Activated naive CD8-positive, alpha-beta T cell treated with anti-CD3 and anti-CD28 coated beads for 36 hours (primary cell): ENCODE data around the gene ZNF362. TPM values are rescaled to one million over a fixed set of nuclear protein-coding genes. Genes with fewer than 3 reads are reported as not detected.

Source experiments
- DNase-seq: peaks from one replicate; pipeline ENCODE4 v3.0.0; 2021
- H3K27ac Mint-ChIP-seq: one replicate; pipeline ENCODE4 v1.8.0; 2022; ENCODE audit warnings: mild to moderate bottlenecking, moderate library complexity, mixed read lengths
- H3K27me3 Mint-ChIP-seq: one replicate; pipeline ENCODE4 v1.8.0; 2022; ENCODE audit warnings: mild to moderate bottlenecking, mixed read lengths
- H3K36me3 Mint-ChIP-seq: one replicate; pipeline ENCODE4 v1.8.0; 2021; ENCODE audit warnings: mild to moderate bottlenecking, mixed read lengths
- H3K4me1 Mint-ChIP-seq: one replicate; pipeline ENCODE4 v1.8.0; 2021; ENCODE audit warnings: mixed read lengths
- H3K4me3 Mint-ChIP-seq: one replicate; pipeline ENCODE4 v1.8.0; 2022; ENCODE audit warnings: mild to moderate bottlenecking, moderate library complexity, mixed read lengths
- H3K9me3 Mint-ChIP-seq: one replicate; pipeline ENCODE4 v1.8.0; 2022; ENCODE audit warnings: mixed read lengths
- total RNA-seq, 2 experiments: library from RNA; stranded (reverse); gene quantifications; one replicate each; pipeline ENCODE4 v1.2.3, GENCODE V29; 2021

ZNF362 gene
- total RNA-seq, 2 experiments from 2014 or later: 7.2 to 9.2 TPM

DNA sequence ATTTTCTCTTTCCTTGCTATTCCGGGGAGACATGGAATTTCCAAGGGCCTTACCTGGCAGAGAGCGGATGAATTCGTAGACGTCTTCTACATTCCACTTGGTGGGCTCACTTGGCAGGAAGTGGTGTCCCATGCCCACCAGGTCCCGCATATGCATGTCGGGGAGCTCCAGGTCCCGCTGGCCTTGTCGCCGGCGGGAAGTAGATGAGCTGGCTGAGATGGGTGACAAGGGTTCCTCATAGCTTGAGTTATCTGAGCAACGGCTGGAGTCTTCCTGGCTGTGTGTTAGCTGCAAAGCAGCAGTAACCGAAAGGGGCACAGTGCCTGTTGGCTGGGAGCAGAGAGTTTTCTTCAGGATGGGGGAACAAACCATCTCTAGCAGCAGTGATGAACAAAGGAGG lies 72.5 kb downstream of the ZNF362 start:
- DNase-seq: no peak
- H3K4me1 Mint-ChIP-seq: no peaks in the 10 kb centered on the region
- no peaks in the 10 kb centered on the region for H3K9me3 Mint-ChIP-seq
- H3K27me3 Mint-ChIP-seq: no peaks in the 10 kb centered on the region
- peaks cover 13% of the 10 kb centered on the region for H3K36me3 Mint-ChIP-seq
- H3K27ac Mint-ChIP-seq: no peak overlapping the region
- H3K4me3 Mint-ChIP-seq: no peak overlapping the region

DNA sequence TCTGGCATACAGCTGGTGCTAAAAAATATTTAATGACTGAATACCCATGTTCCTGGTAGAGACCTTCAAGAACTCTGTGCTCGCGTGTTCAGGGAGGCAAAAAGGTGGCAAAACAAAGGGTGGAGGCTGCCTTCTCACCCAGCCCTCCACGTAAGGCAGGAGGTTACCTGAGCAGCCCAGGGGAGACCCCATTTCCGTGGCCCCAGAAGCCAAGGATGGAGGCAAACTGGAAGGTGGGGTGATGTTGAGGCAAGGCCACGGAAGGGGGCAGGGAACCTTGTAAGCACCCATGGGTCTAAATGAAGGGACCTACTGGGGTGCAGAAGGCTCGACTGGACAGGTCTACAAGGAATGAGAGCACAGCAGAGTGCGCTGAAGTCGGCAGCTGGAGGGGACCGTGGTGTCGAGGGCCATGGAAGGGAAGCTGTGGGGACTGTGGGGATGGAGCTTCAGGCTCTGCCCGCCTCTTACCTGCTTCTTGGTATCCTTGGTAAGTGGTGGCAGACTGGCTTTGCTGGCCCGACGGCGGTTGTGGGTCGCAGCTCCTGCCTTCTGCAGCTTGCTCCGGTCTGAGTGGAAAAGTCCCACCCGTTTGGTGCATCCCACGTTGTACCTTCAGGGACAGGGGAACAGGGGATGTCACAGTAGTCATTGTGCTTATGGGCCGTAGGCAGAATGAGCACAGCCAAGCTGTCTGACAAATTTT lies 73.5 kb downstream of the ZNF362 start:
- Mint-ChIP-seq H3K9me3 (no peaks in the 10 kb centered on the region), H3K36me3 (peaks cover 13% of the 10 kb centered on the region), H3K4me3 (no peak overlapping the region), H3K27me3 (no peaks in the 10 kb centered on the region), H3K27ac (no peak overlapping the region), H3K4me1 (no peaks in the 10 kb centered on the region)
- no peak for DNase-seq

DNA sequence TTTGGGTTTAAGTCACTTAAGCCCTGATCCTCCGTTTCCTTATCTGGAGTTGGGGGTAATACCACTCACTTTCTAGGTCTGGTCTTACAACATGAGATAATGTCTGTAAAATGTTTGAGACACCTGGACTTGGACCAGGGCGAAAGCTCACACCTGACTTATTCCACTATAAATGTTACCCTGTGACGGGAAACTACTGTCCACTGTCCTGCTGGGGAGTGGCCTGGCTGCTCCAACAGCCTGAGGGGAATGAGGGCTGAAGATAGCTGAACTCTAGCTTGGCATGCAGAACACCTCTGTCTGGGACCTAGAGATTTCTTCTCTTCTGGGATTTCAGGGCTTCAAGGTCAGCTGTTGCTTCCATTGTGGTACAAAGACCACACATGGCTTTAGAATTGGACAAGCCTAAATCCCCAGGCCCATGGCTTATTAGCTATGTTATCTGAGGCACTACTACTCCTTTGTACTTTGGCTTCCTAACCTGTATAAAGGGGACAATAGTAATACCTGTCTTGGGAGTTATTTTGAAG lies 74.1 kb downstream of the ZNF362 start:
- Mint-ChIP-seq H3K4me3 (no peak overlapping the region), H3K27me3 (no peaks in the 10 kb centered on the region), H3K4me1 (peaks cover 6% of the 10 kb centered on the region), H3K27ac (no peak overlapping the region), H3K9me3 (no peaks in the 10 kb centered on the region), H3K36me3 (peaks cover 13% of the 10 kb centered on the region)
- no peak for DNase-seq

DNA sequence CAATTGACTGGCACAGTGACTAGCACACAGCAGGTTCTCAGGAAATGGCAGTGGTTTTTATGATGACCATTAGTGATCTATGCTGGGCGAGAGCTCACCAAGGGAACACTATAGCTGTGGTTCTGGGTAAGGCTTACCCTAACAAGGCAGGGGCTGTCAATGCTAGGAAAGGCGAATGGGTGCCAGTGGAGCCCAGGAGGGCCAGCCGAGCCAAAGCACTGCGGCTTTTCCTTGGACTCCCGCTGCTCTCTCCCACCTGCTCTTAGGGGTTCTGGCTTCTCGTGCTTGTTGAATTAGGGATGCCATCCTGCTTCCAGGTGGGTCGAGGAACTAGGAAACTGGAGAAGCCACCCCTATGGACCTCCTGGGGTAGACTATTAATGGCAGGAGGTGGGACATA lies 74.6 kb downstream of the ZNF362 start:
- Mint-ChIP-seq H3K27me3 (no peaks in the 10 kb centered on the region), H3K27ac (no peak overlapping the region), H3K9me3 (no peaks in the 10 kb centered on the region), H3K4me1 (peaks cover 6% of the 10 kb centered on the region), H3K4me3 (no peak overlapping the region), H3K36me3 (peaks cover 10% of the 10 kb centered on the region)
- no peak for DNase-seq

DNA sequence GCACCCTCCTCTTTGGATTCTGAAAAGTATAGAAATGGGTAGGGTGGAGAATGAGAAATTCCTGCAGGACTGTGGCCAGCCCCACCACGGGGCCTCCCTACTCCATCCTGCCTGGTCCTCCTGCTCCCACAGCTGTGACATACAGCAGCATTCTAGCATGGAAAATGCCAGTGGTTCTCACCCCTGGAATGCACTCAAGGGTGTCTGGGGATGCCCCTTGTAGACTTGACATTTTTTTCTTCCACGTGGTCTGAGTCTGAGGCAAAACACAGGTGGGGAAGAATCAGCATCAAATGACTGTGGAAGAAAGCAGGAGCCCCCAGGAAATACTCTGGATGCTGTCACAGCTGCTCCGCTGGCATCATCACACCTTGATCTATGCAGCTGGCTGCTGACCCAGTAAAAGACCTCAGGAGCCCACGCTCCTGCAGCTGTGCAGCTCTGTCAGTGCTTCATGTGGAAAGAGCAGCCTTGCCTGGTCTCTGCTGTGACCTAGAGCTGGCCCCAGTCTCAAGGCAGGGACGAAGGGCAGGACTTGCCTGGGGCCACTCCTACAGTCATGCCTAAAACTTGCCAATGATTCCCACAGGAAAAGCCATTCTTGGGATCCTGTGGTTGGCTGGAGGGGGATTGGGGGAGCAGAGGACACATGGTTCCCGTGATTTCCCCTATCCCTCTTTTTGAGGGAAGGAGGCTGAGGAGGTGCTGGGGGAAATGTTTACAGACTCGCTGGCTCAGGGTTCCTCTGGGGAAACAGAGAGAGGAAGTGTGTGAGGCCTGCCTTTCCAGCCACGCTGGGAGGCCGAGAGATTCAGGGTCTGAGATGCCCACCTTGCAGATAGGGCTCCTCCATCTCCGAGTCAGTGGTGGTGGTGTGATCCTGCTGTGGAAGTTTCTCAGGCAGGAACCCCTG lies 75.4 kb downstream of the ZNF362 start:
- Mint-ChIP-seq H3K4me1 (peaks cover 6% of the 10 kb centered on the region), H3K9me3 (no peaks in the 10 kb centered on the region), H3K27me3 (no peaks in the 10 kb centered on the region), H3K36me3 (peaks cover 8% of the 10 kb centered on the region), H3K27ac (no peak overlapping the region), H3K4me3 (no peak overlapping the region)
- no peak for DNase-seq

DNA sequence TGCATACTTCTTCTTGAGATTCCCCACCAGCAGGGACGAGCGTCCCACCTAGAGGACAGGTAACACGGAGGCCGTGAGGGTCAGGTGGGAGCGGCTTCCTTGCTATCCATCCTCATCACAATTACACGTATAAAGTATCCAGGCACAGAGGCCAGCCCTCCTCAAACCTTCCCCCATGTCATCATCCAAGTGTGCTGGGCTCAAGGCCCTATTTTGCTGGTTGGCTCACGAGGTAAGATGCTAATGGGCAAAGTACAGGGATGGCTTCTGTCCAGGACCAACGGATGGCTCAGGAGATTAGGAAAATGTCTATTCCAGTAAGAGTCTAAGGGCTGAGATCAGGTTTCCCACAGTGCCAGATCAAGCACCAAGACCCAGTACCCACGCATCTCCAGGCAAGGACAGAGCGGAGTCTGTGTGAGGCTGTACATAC lies 76.1 kb downstream of the ZNF362 start:
- H3K9me3 Mint-ChIP-seq: no peaks in the 10 kb centered on the region
- no peak overlapping the region for H3K4me3 Mint-ChIP-seq
- H3K4me1 Mint-ChIP-seq: peaks cover 6% of the 10 kb centered on the region
- peaks cover 8% of the 10 kb centered on the region for H3K36me3 Mint-ChIP-seq
- DNase-seq: no peak
- H3K27ac Mint-ChIP-seq: no peak overlapping the region
- H3K27me3 Mint-ChIP-seq: no peaks in the 10 kb centered on the region

DNA sequence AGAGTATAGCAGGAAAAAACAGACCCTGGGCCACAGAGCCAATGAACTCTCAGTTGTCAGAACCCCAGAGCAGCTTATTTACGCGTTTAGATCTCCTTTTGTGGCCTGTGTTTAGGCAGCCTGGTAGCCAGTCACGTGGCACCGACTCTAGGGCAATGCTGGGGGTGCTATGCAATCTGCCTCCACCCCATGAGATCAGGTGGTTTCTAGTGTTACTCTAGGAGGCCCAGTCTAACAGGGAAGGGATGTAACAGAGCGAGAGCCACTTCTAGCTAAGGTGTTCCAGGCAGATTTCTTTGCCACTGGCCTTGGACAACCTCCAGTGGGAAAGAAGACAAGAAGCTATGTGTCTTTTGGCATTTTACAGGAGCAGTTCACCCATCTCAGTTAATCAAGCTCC lies 76.6 kb downstream of the ZNF362 start:
- no peak overlapping the region for H3K4me3 Mint-ChIP-seq
- H3K27ac Mint-ChIP-seq: no peak overlapping the region
- no peaks in the 10 kb centered on the region for H3K9me3 Mint-ChIP-seq

DNA sequence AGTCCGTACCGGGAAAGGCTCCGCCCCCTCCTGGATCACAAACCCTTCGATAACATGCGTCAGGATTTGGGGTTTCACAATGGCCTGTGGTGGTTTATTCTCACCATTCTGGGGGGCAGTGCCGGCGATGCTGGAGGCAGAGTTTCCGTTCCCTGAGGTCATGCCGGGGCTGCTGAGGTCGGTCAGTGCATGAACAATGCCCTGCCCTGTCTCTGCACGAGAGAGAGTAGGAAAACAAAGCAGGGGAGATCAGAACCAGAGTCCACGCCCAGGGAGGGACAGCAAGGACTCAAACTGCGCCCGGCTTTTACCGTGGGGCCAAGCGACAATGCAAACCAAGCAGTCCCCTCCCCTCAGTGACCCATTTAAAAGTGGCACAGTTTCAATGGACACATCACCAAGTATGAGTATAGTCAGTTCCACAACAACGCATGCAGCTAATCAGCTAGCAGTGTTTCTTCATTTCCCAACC lies 77.8 kb downstream of the ZNF362 start:
- Mint-ChIP-seq H3K4me1 (peaks cover 16% of the 10 kb centered on the region), H3K9me3 (no peaks in the 10 kb centered on the region), H3K36me3 (peaks cover 3% of the 10 kb centered on the region), H3K27ac (no peak overlapping the region), H3K27me3 (no peaks in the 10 kb centered on the region), H3K4me3 (no peak overlapping the region)
- DNase-seq: no peak

More for the DNA sequence above, 76.6 kb downstream of the ZNF362 start:
- Mint-ChIP-seq H3K27me3 (no peaks in the 10 kb centered on the region), H3K36me3 (peaks cover 8% of the 10 kb centered on the region), H3K4me1 (peaks cover 7% of the 10 kb centered on the region)
- no peak for DNase-seq

DNA sequence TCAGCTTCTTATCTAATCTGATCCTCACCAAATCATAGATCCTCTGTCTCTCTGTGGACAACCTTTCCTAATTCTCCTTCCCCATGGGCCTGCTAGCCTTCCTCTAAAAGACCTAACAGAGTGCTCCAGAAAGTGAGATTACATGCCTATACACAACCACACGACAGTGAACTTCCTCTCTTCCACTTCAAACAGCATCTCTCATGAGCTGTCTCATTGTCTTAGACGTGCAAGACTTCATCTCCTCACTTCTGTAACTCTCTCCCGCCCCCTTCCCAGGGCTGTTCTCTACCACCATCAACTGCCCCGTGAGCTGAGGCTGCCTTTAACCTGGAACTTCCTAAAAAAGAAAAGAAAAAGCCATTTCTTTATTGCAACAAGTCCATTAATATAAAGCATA lies 78.7 kb downstream of the ZNF362 start:
- no peak overlapping the region for H3K4me3 Mint-ChIP-seq
- H3K27me3 Mint-ChIP-seq: no peaks in the 10 kb centered on the region
- H3K27ac Mint-ChIP-seq: no peak overlapping the region
- peaks cover 18% of the 10 kb centered on the region for H3K4me1 Mint-ChIP-seq
- no peak for DNase-seq
- peaks cover 3% of the 10 kb centered on the region for H3K36me3 Mint-ChIP-seq
- H3K9me3 Mint-ChIP-seq: no peaks in the 10 kb centered on the region

DNA sequence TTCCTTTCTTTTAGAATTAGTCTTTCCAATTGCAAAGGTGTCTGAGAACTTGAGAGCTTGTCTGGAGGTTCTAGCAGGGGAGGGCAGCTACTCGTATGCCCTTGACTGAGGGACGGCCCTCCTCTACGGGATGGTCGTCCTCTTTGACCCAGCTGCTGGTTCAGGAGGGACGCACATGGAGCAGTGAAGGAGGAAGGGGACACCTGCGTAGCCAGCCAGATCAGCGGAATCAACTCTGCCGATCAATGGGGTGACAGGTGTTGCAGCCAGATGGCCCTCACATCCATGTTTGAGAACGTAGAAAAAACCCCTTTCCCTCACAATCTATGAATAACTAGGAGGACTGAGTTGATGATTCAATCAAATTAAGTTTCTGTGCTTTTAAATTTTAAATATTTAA lies 80.3 kb downstream of the ZNF362 start:
- Mint-ChIP-seq H3K27me3 (no peaks in the 10 kb centered on the region), H3K9me3 (no peaks in the 10 kb centered on the region), H3K36me3 (peaks cover 3% of the 10 kb centered on the region), H3K4me3 (no peak overlapping the region), H3K4me1 (peaks cover 28% of the 10 kb centered on the region), H3K27ac (no peak overlapping the region)
- DNase-seq: no peak

DNA sequence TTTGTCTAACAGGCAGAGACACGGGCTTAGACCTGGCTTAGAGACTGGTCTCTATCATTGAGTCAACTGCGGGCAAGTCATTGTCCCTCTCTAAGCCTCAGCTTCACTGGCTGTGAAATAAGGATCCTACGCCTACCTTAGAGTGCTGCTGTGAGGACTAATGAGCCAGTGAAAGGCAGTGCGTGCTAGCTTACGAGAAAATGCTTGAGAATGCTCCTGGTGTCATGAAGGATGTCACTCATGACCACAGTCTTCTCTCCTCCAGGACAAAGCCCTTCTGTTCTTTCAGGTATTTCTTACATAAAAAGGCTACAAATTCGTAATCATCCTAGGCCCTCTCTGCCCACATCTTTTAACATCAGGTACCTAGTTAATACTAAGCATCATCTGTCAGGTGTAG lies 81.1 kb downstream of the ZNF362 start:
- H3K4me3 Mint-ChIP-seq: no peak overlapping the region

DNA sequence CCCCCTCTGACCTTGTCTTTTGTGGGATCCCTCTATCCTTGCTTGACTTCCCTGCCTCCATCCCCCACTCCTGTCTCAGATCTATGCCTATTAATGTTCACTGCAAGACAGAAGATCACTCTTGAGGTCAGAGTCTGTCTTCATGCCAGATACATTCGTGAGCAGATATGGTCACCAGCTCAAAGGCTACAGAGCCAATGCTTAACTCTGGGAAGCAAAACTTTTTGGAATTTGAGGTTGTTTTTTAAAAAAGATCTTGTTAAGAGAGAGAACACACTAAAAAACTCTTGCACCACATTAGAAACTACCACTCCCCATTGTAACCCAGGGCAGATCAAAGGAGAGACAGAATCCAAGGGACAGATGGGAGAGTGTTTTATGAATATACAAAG lies 81.8 kb downstream of the ZNF362 start:
- no peaks in the 10 kb centered on the region for H3K9me3 Mint-ChIP-seq
- H3K36me3 Mint-ChIP-seq: peaks cover 4% of the 10 kb centered on the region
- peaks cover 37% of the 10 kb centered on the region for H3K4me1 Mint-ChIP-seq
- no peak for DNase-seq
- no peak overlapping the region for H3K27ac Mint-ChIP-seq
- no peak overlapping the region for H3K4me3 Mint-ChIP-seq
- no peaks in the 10 kb centered on the region for H3K27me3 Mint-ChIP-seq

More for the DNA sequence above, 81.1 kb downstream of the ZNF362 start:
- Mint-ChIP-seq H3K27ac (no peak overlapping the region), H3K27me3 (no peaks in the 10 kb centered on the region), H3K36me3 (peaks cover 3% of the 10 kb centered on the region), H3K9me3 (no peaks in the 10 kb centered on the region), H3K4me1 (peaks cover 31% of the 10 kb centered on the region)
- DNase-seq: no peak

DNA sequence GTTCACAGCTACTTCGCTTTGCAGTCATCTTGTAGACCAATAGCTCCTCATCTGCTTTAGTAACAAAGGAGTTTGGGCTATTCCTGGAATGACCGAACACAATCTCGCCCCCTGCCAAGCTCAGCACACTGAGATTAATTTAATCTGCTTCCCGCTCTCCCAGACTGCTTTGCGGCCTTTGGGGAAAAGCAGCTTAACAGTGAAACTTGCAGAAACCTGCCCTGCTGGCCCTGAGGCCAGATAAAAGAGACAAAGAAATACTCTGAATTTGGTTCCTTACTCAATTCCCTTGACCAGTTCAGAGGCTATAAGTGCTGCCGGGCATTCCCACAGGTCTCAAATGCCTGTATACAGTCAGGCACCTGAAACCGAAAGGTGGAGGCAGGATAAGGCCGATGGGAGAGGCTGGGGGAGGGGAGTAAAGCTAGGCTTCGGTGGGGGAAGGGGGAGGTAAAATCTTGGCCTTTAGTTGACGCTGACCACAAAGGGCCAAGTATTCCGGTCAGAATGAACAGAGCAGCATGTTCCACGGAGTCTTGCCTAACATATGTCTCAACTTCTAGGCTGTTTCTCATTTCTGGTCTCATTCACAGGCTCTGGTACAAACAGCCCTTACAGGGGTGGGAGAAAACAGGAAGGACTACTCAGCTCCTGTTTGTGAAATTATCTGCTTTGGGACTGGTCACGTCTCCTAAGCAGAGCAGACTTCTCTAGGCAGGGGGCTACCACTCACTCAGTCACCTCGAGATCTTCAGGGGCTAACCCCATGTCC lies 82.3 kb downstream of the ZNF362 start:
- Mint-ChIP-seq H3K4me1 (peaks cover 37% of the 10 kb centered on the region), H3K27me3 (no peaks in the 10 kb centered on the region), H3K27ac (no peak overlapping the region), H3K36me3 (peaks cover 2% of the 10 kb centered on the region), H3K4me3 (no peak overlapping the region), H3K9me3 (no peaks in the 10 kb centered on the region)
- no peak for DNase-seq

DNA sequence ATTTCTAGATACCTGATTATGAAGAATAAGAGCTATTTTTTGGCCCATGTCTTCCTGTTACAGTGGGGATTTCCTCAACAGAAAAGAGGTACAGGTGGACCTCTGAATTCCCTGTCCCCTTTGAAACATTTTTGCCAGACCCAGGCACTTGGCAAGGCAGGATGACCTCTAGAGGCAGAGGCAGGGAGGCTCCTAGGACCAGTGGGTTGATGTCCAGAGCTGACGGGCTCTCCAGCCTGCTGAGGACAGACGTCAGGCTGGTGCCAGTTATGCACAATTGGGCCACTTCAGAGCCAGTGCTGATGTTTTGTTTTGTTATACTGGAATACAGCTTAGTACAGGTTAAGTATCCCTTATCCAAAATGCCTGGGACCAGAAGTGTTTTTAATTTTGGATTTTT lies 83.1 kb downstream of the ZNF362 start:
- no peak for DNase-seq
- H3K27ac Mint-ChIP-seq: no peak overlapping the region
- no peaks in the 10 kb centered on the region for H3K27me3 Mint-ChIP-seq
- no peak overlapping the region for H3K4me3 Mint-ChIP-seq
- H3K36me3 Mint-ChIP-seq: peaks cover 2% of the 10 kb centered on the region
- H3K9me3 Mint-ChIP-seq: no peaks in the 10 kb centered on the region
- H3K4me1 Mint-ChIP-seq: peaks cover 40% of the 10 kb centered on the region

DNA sequence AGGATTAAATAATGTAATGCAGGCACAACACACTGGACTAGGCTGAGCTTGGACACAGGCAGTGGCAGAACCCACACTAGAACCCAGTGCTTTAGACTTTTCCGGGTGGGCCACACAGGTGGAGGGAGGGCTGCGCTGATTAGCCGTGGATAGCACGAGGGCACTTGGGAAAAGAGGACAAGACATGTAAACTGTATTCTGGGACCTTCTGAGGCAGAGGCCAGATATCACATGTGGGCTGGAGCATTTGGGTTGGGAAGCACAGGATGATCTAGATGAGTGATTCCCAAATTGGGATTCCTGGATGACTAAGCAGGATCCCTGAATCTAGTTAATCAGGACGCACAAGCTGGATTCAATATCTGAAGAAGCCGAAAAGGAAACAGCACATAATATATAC lies 84.9 kb downstream of the ZNF362 start:
- no peaks in the 10 kb centered on the region for H3K27me3 Mint-ChIP-seq
- H3K27ac Mint-ChIP-seq: no peak overlapping the region
- peaks cover 2% of the 10 kb centered on the region for H3K36me3 Mint-ChIP-seq
- DNase-seq: no peak
- H3K4me1 Mint-ChIP-seq: peaks cover 43% of the 10 kb centered on the region
- no peaks in the 10 kb centered on the region for H3K9me3 Mint-ChIP-seq
- H3K4me3 Mint-ChIP-seq: no peak overlapping the region
